Lower leg skin (tissue), 3 donors: ENCODE measurements around the gene CLIC4.

Source experiments
- POLR2A ChIP-seq, 2 donors: fragments of 450-650 bp; IDR thresholded peaks; one replicate each; pipeline ENCODE4 v1.6.1; 2016 to 2017; ENCODE audit warnings: antibody characterized with exemption in 2 of 2, mild to moderate bottlenecking in 1 of 2, moderate library complexity in 1 of 2
- TF ChIP-seq, protein P1 (sequence below), 3 donors: fragments of 450-650 bp; IDR thresholded peaks; one replicate each; pipeline ENCODE4 v1.5.1; 2016; ENCODE audit warnings: antibody characterized with exemption in 3 of 3, mild to moderate bottlenecking in 3 of 3, moderate library complexity in 2 of 3

DNA sequence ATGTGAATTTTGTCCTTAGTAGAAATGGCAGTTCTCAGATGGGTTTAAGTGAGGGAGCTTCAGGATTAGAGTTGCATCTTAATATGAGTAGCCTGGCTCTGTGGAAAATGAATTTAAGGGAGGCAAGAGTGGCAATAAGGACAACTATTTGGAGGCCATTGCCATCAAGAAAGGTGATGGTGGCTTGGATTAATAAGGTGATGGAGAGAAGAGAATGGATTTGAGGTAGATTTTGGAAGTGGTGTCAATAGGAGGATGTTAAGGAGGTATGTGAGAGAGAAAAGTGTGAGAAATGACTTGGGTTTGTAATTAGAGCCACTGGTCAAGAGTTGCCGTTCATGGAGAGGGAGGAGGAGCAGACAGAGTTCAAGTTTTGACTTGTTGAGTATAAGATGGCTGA is 16.3 kb downstream of the CLIC4 start:
- TF ChIP-seq, protein P1, sequence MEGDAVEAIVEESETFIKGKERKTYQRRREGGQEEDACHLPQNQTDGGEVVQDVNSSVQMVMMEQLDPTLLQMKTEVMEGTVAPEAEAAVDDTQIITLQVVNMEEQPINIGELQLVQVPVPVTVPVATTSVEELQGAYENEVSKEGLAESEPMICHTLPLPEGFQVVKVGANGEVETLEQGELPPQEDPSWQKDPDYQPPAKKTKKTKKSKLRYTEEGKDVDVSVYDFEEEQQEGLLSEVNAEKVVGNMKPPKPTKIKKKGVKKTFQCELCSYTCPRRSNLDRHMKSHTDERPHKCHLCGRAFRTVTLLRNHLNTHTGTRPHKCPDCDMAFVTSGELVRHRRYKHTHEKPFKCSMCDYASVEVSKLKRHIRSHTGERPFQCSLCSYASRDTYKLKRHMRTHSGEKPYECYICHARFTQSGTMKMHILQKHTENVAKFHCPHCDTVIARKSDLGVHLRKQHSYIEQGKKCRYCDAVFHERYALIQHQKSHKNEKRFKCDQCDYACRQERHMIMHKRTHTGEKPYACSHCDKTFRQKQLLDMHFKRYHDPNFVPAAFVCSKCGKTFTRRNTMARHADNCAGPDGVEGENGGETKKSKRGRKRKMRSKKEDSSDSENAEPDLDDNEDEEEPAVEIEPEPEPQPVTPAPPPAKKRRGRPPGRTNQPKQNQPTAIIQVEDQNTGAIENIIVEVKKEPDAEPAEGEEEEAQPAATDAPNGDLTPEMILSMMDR (IDR thresholded peaks at IDR 0.05), result no peak
- no peak for TF ChIP-seq POLR2A (IDR thresholded peaks at IDR 0.05)
